Measurements from ENCODE around the gene WNT4.

Gene WNT4

GRCh38 chr1:22129501-22130117, 13.3 kb downstream of the WNT4 start:
- no peak for DNase-seq (ENCODE audit: low spot score)

GRCh38 chr1:22128392-22128791, 14.5 kb downstream of the WNT4 start:
- DNase-seq (ENCODE audit: low spot score) = no peak

DNA sequence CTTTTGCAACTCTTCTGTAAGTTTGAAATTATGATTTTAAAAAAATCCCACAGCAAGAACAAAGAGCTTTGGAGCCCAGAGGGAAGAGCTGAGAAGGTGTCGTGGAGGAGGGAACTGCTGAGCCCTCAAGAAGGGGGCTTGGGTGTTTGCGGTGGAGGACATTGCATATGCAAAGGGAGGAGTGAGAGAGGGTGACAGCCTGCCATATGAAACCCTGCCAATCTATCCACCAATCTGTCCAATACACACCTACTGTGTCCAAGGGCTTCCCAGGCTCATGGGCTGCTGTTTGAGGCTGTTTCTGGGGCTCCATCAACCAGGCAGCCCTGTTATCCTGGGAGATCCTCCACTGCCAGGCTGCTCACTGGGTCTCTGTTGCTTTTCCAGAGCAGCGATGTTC, 15.2 kb downstream of the WNT4 start:
- DNase-seq (ENCODE audit: low spot score) = no peak

DNA sequence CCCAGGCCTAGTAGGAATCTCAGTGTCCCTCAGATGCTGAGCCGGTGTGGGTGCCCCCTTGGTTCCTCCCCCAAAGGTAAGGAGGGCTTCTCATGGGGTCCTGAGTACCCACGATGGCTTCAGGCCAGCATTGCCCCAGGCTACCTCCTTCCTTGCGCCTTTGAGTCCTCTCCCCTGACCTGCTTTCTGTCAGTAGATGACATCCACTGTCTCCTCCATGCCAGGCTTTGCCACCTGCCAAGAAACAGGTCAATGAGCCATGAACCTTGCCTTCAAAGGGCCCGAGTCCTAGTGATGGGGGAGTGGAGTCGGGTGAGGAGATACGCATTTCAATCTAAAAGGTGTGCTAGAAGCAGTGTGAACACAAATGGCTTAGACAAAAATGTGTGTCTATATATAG, 15.6 kb downstream of the WNT4 start:
- DNase-seq (ENCODE audit: low spot score) = no peak

DNA sequence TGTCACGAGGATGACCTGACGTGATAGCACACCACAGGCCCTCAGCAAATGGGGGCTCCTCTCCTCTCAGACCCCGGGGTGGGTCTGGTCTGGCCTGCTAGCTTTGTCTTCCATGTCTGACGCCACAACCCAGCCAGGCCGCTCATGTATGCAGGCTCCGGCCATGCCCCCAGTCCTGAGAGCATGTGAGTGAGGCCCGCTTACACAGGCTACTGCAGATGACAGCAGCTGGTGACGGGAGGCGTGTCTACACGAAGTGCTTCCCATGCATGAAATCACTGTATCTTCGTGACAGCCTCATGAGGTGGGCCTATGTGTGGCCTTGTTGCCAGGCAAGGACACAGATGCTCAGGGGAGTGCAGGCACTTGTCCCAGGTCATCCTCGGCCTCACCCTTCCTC, 16.4 kb downstream of the WNT4 start:
- no peak for DNase-seq (ENCODE audit: low spot score)

- DNase-seq (ENCODE audit: low spot score) = no peak
Observed at GRCh38 chr1:22124592-22125229, 18.2 kb downstream of the WNT4 start.

DNA sequence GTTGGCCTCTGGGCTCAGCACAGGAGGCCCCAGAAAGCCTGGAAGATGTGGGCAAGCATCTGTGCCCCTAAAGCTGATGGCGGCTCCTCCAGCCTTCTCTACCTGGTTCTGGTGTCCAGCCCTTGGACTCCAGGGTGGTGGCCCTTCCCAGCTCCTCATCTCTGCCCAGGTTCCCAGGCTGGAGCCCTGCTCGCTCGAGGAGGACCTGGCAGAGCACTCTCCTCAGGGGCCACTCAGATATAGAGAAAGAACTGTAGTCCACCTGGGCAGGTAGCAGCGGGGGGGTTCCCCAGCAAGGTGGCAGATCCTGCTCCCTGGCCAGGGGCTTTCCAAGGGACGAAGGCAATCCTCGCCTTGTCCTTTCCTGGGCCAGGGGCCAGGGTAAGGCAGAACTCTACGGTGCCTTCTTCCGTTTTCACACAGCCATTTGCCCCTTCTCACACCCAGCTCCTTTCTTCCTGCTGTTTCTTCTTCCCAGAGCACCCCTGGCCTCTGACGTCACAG, 18.9 kb downstream of the WNT4 start:
- DNase-seq (ENCODE audit: low spot score) = no peak

DNA sequence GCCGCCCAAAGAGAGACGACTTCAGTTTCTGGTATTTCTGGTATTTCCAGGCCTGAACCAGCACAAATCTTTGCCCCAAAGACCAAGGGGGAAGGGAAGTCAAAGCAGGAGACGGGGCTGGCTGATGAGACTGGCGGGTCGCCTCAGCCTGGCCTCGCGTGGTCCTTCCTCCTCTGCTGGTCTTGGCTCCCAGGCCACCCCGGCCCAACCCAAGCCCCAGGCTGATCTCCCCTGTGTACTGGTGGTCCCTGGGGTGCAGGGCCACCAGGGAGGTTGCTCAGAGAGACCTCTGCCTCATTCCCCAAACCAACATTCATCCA, 19.9 kb downstream of the WNT4 start:
- DNase-seq (ENCODE audit: low spot score) = no peak

- DNase-seq (ENCODE audit: low spot score) = peak; percentile 56
Observed at GRCh38 chr1:22122273-22123070, 20.4 kb downstream of the WNT4 start.

GRCh38 chr1:22121421-22121911, 21.4 kb downstream of the WNT4 start:
- no peak for DNase-seq (ENCODE audit: low spot score)

DNA sequence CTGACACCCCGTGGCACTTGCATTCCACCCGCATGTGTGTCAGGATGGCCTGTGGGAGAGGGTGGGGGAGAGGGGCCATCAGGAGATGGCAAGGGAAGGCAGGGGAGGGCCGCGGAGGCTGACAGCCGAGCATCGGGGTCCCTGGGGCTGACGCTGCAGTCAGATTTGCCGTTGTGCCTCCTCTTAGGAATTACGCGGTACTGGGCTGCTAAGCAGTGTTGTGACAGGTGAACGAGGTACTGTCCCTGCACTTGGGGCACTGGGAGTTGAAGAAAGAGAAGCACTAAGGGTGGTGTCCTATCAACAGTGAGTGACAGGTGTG, 22.5 kb downstream of the WNT4 start:
- DNase-seq (ENCODE audit: low spot score) = no peak

- no peak for DNase-seq (ENCODE audit: low spot score)
Observed at GRCh38 chr1:22119626-22120468, 23.1 kb downstream of the WNT4 start.

DNA sequence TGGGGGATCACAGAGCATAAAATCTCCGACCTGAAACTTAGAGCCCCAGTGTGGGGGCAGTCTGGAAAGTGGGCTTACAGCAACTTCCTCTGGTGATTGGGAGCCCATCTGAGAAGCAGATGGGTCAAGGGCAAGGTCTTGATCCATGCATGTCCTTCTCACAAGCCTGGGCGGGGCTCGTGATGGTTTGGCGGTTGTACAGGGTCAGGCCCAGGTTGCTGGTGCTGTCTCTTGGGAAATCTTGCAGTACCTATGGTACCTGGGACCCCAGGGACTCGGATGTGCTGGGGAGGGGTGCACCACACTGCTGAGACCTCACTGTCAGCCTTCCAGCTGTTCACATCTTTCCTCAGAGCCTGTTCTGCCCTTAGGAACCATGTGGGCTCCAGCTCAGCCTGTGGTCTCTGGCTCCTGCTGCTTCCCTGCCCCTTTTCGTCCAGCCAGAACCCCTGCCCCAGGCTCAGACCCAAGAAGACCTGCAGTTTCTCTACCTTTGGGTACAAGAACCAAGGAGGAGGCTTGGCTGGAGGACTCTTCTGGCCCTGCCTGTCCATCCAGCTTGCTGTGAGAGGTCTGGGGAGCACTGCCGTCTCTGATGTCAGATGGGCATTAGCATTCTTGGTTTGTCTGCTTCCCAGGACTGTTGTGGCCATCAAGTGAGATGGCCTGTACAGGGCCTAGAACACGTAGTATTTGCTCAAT, 24.5 kb downstream of the WNT4 start:
- no peak for DNase-seq (ENCODE audit: low spot score)

- DNase-seq (ENCODE audit: low spot score) = no peak
Observed at GRCh38 chr1:22117851-22118250, 25.0 kb downstream of the WNT4 start.

- DNase-seq (ENCODE audit: low spot score) = peak; percentile 68
Observed at GRCh38 chr1:22117238-22117637, 25.7 kb downstream of the WNT4 start.

- no peak for DNase-seq (ENCODE audit: low spot score)
Observed at GRCh38 chr1:22115286-22115685, 27.6 kb downstream of the WNT4 start.

GRCh38 chr1:22114083-22115012, 28.5 kb downstream of the WNT4 start:
- peak; percentile 39 for DNase-seq (ENCODE audit: low spot score)

DNA sequence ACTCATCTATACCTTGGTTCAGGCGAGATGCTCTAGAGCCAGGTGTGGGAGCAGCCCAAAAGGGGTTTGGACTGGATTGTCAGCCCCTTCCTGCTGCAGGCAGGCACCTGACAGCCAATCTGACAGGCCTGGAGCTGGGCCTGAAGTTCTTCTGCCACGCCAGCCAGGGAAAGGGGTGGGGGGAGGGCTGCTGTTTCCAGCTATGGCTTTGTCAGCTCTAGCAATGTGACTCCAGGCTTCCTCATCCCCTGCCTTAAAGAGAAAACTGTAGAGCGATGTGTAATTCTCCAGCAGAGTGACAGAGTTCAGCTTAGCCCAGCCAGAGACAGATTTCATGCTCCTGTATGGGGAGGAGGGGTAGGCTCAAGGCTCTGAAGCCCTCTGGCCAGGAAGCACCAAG, 30.3 kb downstream of the WNT4 start:
- DNase-seq (ENCODE audit: low spot score) = no peak

GRCh38 chr1:22111620-22112019, 31.3 kb downstream of the WNT4 start:
- DNase-seq (ENCODE audit: low spot score) = no peak

DNA sequence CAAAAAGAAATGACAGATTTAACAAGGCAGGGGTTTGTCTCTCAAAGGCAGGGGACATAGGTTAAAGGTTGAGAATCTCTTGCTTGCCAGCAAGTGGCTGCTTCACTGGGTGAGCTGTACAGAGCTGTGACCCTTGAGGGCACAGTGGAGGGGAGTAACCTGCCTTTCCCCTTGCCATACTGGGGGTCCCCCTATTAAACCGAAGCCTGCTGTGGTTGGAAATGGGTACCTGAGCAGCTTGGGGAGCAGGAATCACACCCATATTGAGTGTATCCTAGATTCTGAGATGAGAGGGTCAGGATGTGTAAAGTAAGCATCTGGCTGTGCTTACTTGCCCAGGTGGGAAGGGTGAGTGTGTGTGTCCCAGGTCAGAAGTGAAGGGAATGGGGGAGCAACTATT, 31.8 kb downstream of the WNT4 start:
- DNase-seq (ENCODE audit: low spot score) = no peak

GRCh38 chr1:22110016-22110415, 32.9 kb downstream of the WNT4 start:
- DNase-seq (ENCODE audit: low spot score) = no peak

All from Ammon's horn (tissue), 1 donor.